NCI-H82 treated with DMSO at 0.1 percent for 48 hours (cell line): Measurements from ENCODE around the gene ANK3.

ENCODE experiments used
- DNase-seq: peaks from one replicate; lab custom pipeline; 2025; ENCODE audit not compliant: unreplicated experiment; lab: John Stamatoyannopoulos, UW

Gene ANK3

GRCh38 chr10:60237977-60238758 lies 151.5 kb downstream of the ANK3 start:
- no peak for DNase-seq

- no peak for DNase-seq
Measured at GRCh38 chr10:60236869-60237524, 152.7 kb downstream of the ANK3 start.

GRCh38 chr10:60235001-60235400 lies 154.7 kb downstream of the ANK3 start:
- no peak for DNase-seq

- DNase-seq: no peak
Measured at GRCh38 chr10:60234551-60234950, 155.1 kb downstream of the ANK3 start.

GRCh38 chr10:60230892-60231291 lies 158.8 kb downstream of the ANK3 start:
- DNase-seq: no peak

- DNase-seq: peak; percentile 60
Measured at GRCh38 chr10:60224066-60224705, 165.5 kb downstream of the ANK3 start.

- DNase-seq: no peak
Measured at GRCh38 chr10:60222047-60222446, 167.6 kb downstream of the ANK3 start.

GRCh38 chr10:60212195-60212594 lies 177.5 kb downstream of the ANK3 start:
- no peak for DNase-seq

GRCh38 chr10:60209874-60210570 lies 179.7 kb downstream of the ANK3 start:
- no peak for DNase-seq

- peak; percentile 34 for DNase-seq
Measured at GRCh38 chr10:60208676-60209269, 180.9 kb downstream of the ANK3 start.

- DNase-seq: no peak
Measured at GRCh38 chr10:60207894-60208293, 181.8 kb downstream of the ANK3 start.

- no peak for DNase-seq
Measured at GRCh38 chr10:60206735-60207134, 182.9 kb downstream of the ANK3 start.

GRCh38 chr10:60205741-60206140 lies 183.9 kb downstream of the ANK3 start:
- no peak for DNase-seq

GRCh38 chr10:60203993-60204618 lies 185.6 kb downstream of the ANK3 start:
- DNase-seq: peak; percentile 26

- no peak for DNase-seq
Measured at GRCh38 chr10:60200682-60201053, 189.0 kb downstream of the ANK3 start.

- DNase-seq: no peak
Measured at GRCh38 chr10:60200012-60200681, 189.5 kb downstream of the ANK3 start.

- DNase-seq: no peak
Measured at GRCh38 chr10:60197206-60197605, 192.5 kb downstream of the ANK3 start.

- no peak for DNase-seq
Measured at GRCh38 chr10:60194421-60194820, 195.3 kb downstream of the ANK3 start.

GRCh38 chr10:60192946-60193345 lies 196.7 kb downstream of the ANK3 start:
- DNase-seq: no peak

- DNase-seq: no peak
Measured at GRCh38 chr10:60189861-60190475, 199.7 kb downstream of the ANK3 start.
